GM23338 (cell line): Measurements from ENCODE around the gene CHD9. TPM values are rescaled to one million over a fixed set of nuclear protein-coding genes. Genes with fewer than 3 reads are reported as not detected.

Experiments used
- ATAC-seq: fragments of 200-7000 bp; cut with Tn5 transposase; 3 replicates; pipeline ENCODE4 v1.9.1; 2020
- DNase-seq: peaks from one replicate; pipeline ENCODE4 v3.0.0-alpha.2; 2015; ENCODE audit warnings: low spot score
- H2AFZ ChIP-seq: fragments of 200-600 bp; sonication (generic); 2 replicates; pipeline ENCODE4 v1.8.0; 2016; ENCODE audit warnings: antibody characterized with exemption, mild to moderate bottlenecking, moderate library complexity
- H3F3A ChIP-seq: fragments of 200-600 bp; sonication (generic); replicated peaks from 2 replicates; pipeline ENCODE4 v1.8.0; 2017; ENCODE audit warnings: antibody characterized with exemption, mixed run types, low read depth
- H3K27ac ChIP-seq: fragments of 200-600 bp; sonication (generic); 2 replicates; pipeline ENCODE4 v1.6.1; 2016; ENCODE audit warnings: low read depth
- H3K27me3 ChIP-seq: fragments of 200-600 bp; sonication (generic); 2 replicates; pipeline ENCODE4 v1.8.0; 2016; ENCODE audit warnings: mild to moderate bottlenecking, mixed run types, moderate library complexity; ENCODE audit not compliant: insufficient read depth
- H3K36me3 ChIP-seq: fragments of 200-600 bp; sonication (generic); 2 replicates; pipeline ENCODE4 v1.8.0; 2016; ENCODE audit warnings: mild to moderate bottlenecking; ENCODE audit not compliant: insufficient read depth
- H3K4me1 ChIP-seq: fragments of 200-600 bp; sonication (generic); 2 replicates; pipeline ENCODE4 v1.8.0; 2016; ENCODE audit warnings: mild to moderate bottlenecking, moderate library complexity; ENCODE audit not compliant: insufficient read depth
- H3K4me2 ChIP-seq: fragments of 200-600 bp; sonication (generic); 2 replicates; pipeline ENCODE4 v1.7.1; 2017; ENCODE audit warnings: mixed run types
- H3K4me3 ChIP-seq: fragments of 200-600 bp; sonication (generic); 2 replicates; pipeline ENCODE4 v1.6.1; 2016; ENCODE audit warnings: mixed run types
- H3K79me2 ChIP-seq: fragments of 200-600 bp; sonication (generic); replicated peaks from 2 replicates; pipeline ENCODE4 v1.8.0; 2017; ENCODE audit warnings: mild to moderate bottlenecking; ENCODE audit not compliant: insufficient read depth
- H3K9me2 ChIP-seq: fragments of 200-600 bp; sonication (generic); 2 replicates; pipeline ENCODE4 v1.8.0; 2017; ENCODE audit not compliant: insufficient read depth
- H4K20me1 ChIP-seq: fragments of 200-600 bp; sonication (generic); replicated peaks from 2 replicates; pipeline ENCODE4 v1.8.0; 2017; ENCODE audit warnings: mild to moderate bottlenecking; ENCODE audit not compliant: insufficient read depth
- H3K27ac Mint-ChIP-seq: 2 replicates; pipeline ENCODE4 v1.8.0; 2020; ENCODE audit warnings: inconsistent platforms, mild to moderate bottlenecking, moderate library complexity, mixed read lengths
- H3K27me3 Mint-ChIP-seq: 3 replicates; pipeline ENCODE4 v1.8.0; 2022; ENCODE audit warnings: low read depth, mild to moderate bottlenecking, moderate library complexity, mixed read lengths, inconsistent platforms; ENCODE audit not compliant: insufficient read depth, poor library complexity
- H3K36me3 Mint-ChIP-seq: 3 replicates; pipeline ENCODE4 v1.8.0; 2021; ENCODE audit warnings: low read depth, mild to moderate bottlenecking, inconsistent platforms, moderate library complexity, mixed read lengths
- H3K4me1 Mint-ChIP-seq: 3 replicates; pipeline ENCODE4 v1.8.0; 2020; ENCODE audit warnings: mild to moderate bottlenecking, inconsistent platforms, mixed read lengths
- H3K4me3 Mint-ChIP-seq: 3 replicates; pipeline ENCODE4 v1.8.0; 2021; ENCODE audit warnings: moderate library complexity, mild to moderate bottlenecking, inconsistent platforms, mixed read lengths
- H3K9me3 Mint-ChIP-seq: 3 replicates; pipeline ENCODE4 v1.8.0; 2020; ENCODE audit warnings: moderate library complexity, mild to moderate bottlenecking, inconsistent platforms, mixed read lengths
- CREB1 ChIP-seq: fragments of 250-450 bp; sonication (Bioruptor Pico); IDR thresholded peaks from 2 replicates; pipeline ENCODE4 v1.5.0; 2020; ENCODE audit warnings: low read depth, mild to moderate bottlenecking, moderate library complexity
- CTCF ChIP-seq, 2 experiments: fragments of 200-600 bp in 1 of 2; sonication (generic) in 1 of 2; conservative IDR thresholded peaks; 2 replicates each; pipeline versions ENCODE4 v1.5.1 to v1.6.1; 2016 to 2017; ENCODE audit warnings: antibody characterized with exemption in 2 of 2, low read depth in 2 of 2, mild to moderate bottlenecking in 2 of 2, moderate library complexity in 1 of 2
- ETS1 ChIP-seq: IDR thresholded peaks from 2 replicates; pipeline ENCODE4 v1.6.1; 2016; ENCODE audit warnings: antibody characterized with exemption
- EZH2 ChIP-seq: fragments of 200-600 bp; sonication (generic); IDR thresholded peaks from one replicate; pipeline ENCODE4 v1.8.0; 2017; ENCODE audit warnings: antibody characterized with exemption, mild to moderate bottlenecking, low read depth; ENCODE audit not compliant: unreplicated experiment
- EZH2phosphoT487 ChIP-seq: fragments of 200-600 bp; sonication (generic); IDR thresholded peaks from one replicate; pipeline ENCODE4 v1.8.1; 2018; ENCODE audit warnings: antibody characterized with exemption; ENCODE audit not compliant: unreplicated experiment
- JUNB ChIP-seq: IDR thresholded peaks from one replicate; pipeline ENCODE4 v1.6.1; 2016; ENCODE audit warnings: antibody characterized with exemption; ENCODE audit not compliant: unreplicated experiment
- NANOG ChIP-seq: IDR thresholded peaks from 2 replicates; pipeline ENCODE4 v1.6.1; 2016; ENCODE audit warnings: antibody characterized with exemption, borderline replicate concordance
- POLR2AphosphoS5 ChIP-seq: IDR thresholded peaks from 2 replicates; pipeline ENCODE4 v1.6.1; 2016; ENCODE audit warnings: antibody characterized with exemption, low read depth
- REST ChIP-seq: IDR thresholded peaks from one replicate; pipeline ENCODE4 v1.6.1; 2018; ENCODE audit warnings: antibody characterized with exemption; ENCODE audit not compliant: unreplicated experiment
- STAT1 ChIP-seq: IDR thresholded peaks from one replicate; pipeline ENCODE4 v1.6.1; 2016; ENCODE audit warnings: antibody characterized with exemption; ENCODE audit not compliant: unreplicated experiment
- ZNF114 ChIP-seq: fragments of 250-450 bp; sonication (Bioruptor Pico); IDR thresholded peaks from 2 replicates; pipeline ENCODE4 v1.5.0; 2020; ENCODE audit warnings: mild to moderate bottlenecking, moderate library complexity
- ZNF331 ChIP-seq: fragments of 250-450 bp; sonication (Bioruptor Pico); IDR thresholded peaks from 2 replicates; pipeline ENCODE4 v1.5.0; 2020; ENCODE audit warnings: low read depth, mild to moderate bottlenecking, moderate library complexity
- ZNF462 ChIP-seq: fragments of 250-450 bp; sonication (Bioruptor Pico); IDR thresholded peaks from 2 replicates; pipeline ENCODE4 v1.5.0; 2020; ENCODE audit warnings: mild to moderate bottlenecking, moderate library complexity
- polyA plus RNA-seq: library from polyadenylated mRNA; unstranded; fragments of >200 nt; fragmentation: Nextera tagmentation; extraction: Ambion mirVana; gene quantifications from 2 replicates; pipeline ENCODE4 v1.2.1, GENCODE V29; 2016
- total RNA-seq: library from RNA; depleted of rRNA; stranded (reverse); fragments of >200 nt; shearing (Covaris generic); gene quantifications from 2 replicates; pipeline ENCODE4 v1.2.3, GENCODE V29; 2014

Gene CHD9
- total and polyA plus RNA-seq, 2 experiments from 2014 or later = 18.8 to 46.6 TPM

- no peak overlapping the region for H2AFZ ChIP-seq
- DNase-seq (no peak), ATAC-seq (no peak)
- TF ChIP-seq ZNF331 (CRISPR knock-in tag) = no peak
- TF ChIP-seq ZNF462 (CRISPR knock-in tag) = no peak
- TF ChIP-seq STAT1 = no peak
- TF ChIP-seq POLR2AphosphoS5 = no peak
- no peak for TF ChIP-seq REST
- no peak for TF ChIP-seq CREB1 (CRISPR knock-in tag)
- TF ChIP-seq JUNB = no peak
- TF ChIP-seq ZNF114 (CRISPR knock-in tag) = no peak
- no peak for TF ChIP-seq NANOG
- no peak for TF ChIP-seq EZH2phosphoT487
- TF ChIP-seq CTCF (conservative IDR thresholded peaks at IDR 0.05; ENCODE audit: low read depth in 2 of 2) = no peak
- no peak for TF ChIP-seq ETS1
- TF ChIP-seq EZH2 = no peak
- no peak overlapping the region for H3K27ac ChIP-seq
- peaks cover 57% of the 10 kb centered on the region for H3K79me2 ChIP-seq
- peaks cover under 1% of the 10 kb centered on the region; the same call in 2 of the 3 replicates for H3K9me3 Mint-ChIP-seq
- 0 out of 2 replicates have a peak, but pooled peaks cover 4% of the 10 kb centered on the region for H3K36me3 ChIP-seq
- peaks cover 13% of the 10 kb centered on the region for H3K4me1 ChIP-seq
- no peaks in the 10 kb centered on the region; the same call in 1 of the 2 replicates for H4K20me1 ChIP-seq
- H3K27me3 ChIP-seq = no peaks in the 10 kb centered on the region
- H3K9me2 ChIP-seq = no peaks in the 10 kb centered on the region
- peaks cover 13% of the 10 kb centered on the region for H3K36me3 Mint-ChIP-seq
- H3F3A ChIP-seq = no peaks in the 10 kb centered on the region
- H3K4me3 ChIP-seq = no peak overlapping the region
- H3K4me2 ChIP-seq = no peak overlapping the region
- H3K4me3 Mint-ChIP-seq = no peak overlapping the region
- peaks cover 3% of the 10 kb centered on the region for H3K27me3 Mint-ChIP-seq
- peaks cover 25% of the 10 kb centered on the region for H3K4me1 Mint-ChIP-seq
- H3K27ac Mint-ChIP-seq = no peak overlapping the region
Measured at GRCh38 chr16:53067675-53068074, 12.9 kb downstream of the CHD9 start.
